Right kidney (tissue), 9 donors: Measurements from ENCODE around the gene PRKCD.

Source experiments
- DNase-seq: peaks from one replicate; pipeline ENCODE4 v3.0.0-alpha.2; 2016
- long read RNA-seq, 8 donors: transcript quantifications; one replicate each; lab custom pipeline, GENCODE V29; 2026

The PRKCD gene
- long read RNA-seq, donor 1, partial matches to known transcripts = 0 of 4 reads
- long read RNA-seq, donor 1, other reads (novel, unspliced or antisense) = 0 of 4 reads
- long read RNA-seq, donor 2, partial matches to known transcripts = 0 of 3 reads
- long read RNA-seq, donor 2, other reads (novel, unspliced or antisense) = 0 of 3 reads
- long read RNA-seq, donor 3, partial matches to known transcripts = 0 of 2 reads
- long read RNA-seq, donor 3, other reads (novel, unspliced or antisense) = 0 of 2 reads
- long read RNA-seq, donor 4, partial matches to known transcripts = 0 of 3 reads
- long read RNA-seq, donor 4, other reads (novel, unspliced or antisense) = 0 of 3 reads
- long read RNA-seq, donor 5, transcript PRKCD-202 (18 exons, 2,810 nt) = major isoform, 6 of 7 reads
- long read RNA-seq, donor 5, partial matches to known transcripts = 0 of 7 reads
- long read RNA-seq, donor 5, other reads (novel, unspliced or antisense) = 0 of 7 reads
- long read RNA-seq, donor 6, partial matches to known transcripts = 10 of 12 reads
- long read RNA-seq, donor 6, other reads (novel, unspliced or antisense) = 0 of 12 reads
- long read RNA-seq, donor 7, partial matches to known transcripts = 0 of 3 reads
- long read RNA-seq, donor 7, other reads (novel, unspliced or antisense) = 0 of 3 reads
- long read RNA-seq, donor 8, partial matches to known transcripts = 0 of 2 reads
- long read RNA-seq, donor 8, other reads (novel, unspliced or antisense) = 0 of 2 reads

DNA sequence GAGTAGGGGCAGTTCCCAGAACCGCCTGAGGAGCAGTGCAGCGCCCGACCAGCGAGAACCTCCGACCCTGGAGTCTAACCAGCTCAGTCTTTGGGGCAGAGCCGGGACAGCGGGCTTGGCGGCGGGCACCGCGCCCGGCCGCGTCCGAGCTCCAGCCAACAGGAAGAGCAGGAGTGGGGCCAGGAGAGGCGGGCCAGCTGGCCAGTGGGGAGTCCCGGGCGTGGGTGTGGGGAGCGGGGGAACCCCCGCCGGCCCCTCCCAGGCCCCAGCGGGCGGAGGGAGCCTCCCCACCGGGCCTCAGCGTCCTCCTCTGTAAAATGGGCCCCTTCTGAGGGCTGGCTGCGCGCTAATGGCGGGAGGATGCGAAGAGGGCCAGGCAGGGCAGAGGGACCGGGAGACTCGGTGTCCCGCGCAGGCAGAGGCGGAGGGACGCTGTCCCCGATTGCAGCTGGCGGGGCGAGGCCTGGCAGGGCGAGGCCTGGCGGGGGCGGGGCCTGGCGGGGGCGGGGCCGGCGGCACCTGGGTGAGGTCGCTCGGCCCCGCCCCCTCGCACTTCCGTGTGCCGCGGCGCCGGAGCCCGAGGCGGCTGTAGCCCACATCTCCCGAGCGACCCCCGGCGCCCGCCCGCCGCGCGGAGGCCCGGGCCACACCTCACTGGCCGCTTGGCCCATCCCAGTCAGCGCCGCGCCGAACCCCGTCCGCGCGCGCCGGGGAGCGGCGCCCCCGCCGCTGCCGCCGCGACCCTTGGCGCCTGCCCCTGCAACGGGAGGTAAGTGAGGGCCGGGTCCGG is at the start of gene PRKCD:
TSS of gene PRKCD (plus strand) at position 550 of the 790 bp plus-strand sequence. CDS start 17,214 bp downstream, outside the sequence.
- DNase-seq = peak; percentile 68

DNA sequence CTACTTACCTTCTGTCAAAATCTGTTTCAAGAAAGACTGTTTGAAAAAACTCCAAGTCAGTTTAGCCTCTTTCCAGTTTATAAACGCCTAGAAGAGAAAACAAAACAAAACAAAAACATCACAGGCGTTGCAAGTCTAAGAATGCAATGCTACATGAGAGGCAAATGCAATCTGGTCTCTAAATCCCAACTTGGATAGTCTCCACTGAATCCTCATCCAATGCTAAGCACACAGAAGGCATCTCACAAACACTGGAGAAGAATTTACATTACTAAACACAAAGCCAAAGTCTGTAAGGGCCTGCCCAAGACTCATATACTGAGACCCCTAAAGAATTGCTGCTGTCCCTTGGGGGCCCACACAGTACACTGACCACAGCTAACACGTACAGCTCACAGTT is 49.2 kb upstream of the PRKCD start:
- no peak for DNase-seq

- no peak for DNase-seq
These were observed 47.6 kb upstream of the PRKCD start for GRCh38 chr3:53113293-53114010.

- DNase-seq = peak; percentile 68
These were observed 47.0 kb upstream of the PRKCD start for GRCh38 chr3:53114011-53114400.

DNA sequence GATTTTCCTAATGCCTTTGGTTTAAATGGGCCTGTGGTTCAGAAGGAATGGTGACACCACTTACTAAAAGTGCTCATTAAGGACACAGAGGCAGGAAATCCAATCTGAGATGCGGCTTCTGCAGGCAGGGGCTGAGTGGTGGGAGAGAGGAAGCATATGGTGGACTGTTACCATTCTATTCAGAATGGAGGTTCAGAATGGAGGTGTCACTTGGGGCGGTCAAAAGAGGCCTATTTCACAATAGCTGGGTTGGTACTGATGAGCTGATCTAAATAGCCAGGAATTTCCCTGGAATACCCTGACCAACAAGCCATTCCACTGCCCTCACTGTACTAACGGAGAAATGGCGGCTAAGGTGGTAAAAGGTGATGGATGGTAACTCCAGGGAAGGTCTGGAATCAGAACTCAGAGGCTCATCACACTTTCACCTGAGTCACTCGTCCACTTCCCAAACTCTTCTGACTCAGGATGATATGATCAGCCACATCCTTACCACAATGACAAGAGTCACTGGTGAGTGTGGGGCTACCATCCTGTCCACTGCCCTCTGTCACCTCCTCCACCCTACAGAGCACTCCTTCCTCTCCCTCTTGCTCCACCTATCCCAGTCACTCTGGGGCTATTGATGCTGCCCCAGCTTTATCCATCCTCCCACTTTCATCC is 46.5 kb upstream of the PRKCD start:
- no peak for DNase-seq

GRCh38 chr3:53116956-53117355 is 44.1 kb upstream of the PRKCD start:
- no peak for DNase-seq

GRCh38 chr3:53120336-53120735 is 40.7 kb upstream of the PRKCD start:
- DNase-seq = no peak

DNA sequence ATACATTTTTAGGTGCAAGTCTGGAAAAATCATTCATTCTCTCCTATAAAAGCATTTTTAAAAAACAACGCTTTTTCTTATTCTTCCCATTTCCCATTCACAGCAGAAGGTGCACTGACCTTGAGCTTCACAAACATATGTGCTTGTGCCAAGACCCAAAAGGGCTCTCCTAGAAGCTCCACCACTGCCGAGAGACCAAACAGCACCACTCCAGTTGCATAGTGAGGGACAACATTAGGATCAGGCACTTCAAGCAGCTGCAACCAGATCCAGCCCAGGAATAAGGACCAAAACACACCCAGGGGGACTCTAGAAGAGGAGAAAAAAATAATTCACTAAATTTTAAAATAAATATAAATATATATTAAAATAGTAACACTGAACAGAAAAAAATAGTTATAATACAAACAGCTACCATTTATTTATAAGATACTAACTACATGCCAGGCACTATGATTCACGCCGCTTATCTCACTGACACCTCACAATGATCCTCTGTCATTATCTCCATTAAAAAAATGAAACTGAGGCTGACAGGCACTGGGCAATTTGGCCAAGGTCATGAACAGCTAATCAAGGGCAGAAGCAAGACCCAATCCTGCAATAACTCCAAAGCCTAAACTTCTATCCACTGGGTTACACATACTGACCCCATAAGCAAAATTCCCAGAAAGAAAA is 38.6 kb upstream of the PRKCD start:
- no peak for DNase-seq

DNA sequence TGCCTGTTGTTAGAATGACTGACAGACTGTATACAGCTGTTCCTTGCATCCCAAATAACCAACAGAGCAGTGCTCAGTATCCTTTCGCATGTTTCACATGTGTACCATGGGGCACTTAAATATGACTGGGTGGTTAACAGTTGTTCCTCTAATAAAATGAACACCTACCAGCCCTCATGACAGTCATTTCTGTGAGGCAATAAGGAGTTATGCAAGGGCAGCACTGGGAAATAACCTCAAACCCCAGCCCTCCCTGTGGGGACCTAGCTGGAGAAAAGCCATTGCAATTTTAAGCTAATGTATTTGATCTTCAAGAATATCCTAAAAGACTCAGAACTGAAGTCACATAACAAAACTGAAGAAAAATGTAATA is 38.1 kb upstream of the PRKCD start:
- DNase-seq = no peak

DNA sequence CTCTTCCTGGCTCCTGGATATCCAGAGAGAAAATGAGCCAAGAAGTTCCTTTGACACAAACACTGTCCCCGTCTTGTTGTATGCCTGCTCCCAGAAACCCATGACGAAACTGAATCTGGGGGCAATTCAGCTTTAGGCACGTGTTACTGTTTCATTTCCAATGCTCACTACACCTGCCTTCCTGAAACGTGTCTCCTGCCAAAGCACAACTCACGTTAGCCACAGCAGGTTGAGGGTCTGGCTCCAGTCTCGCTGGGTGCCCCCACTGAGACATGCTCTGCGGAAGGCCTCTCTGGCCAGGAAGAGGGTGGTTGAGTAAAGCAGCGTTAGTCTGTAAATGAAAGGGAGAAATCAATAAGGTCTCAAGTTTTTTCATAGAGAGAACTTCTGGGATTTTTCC is 37.5 kb upstream of the PRKCD start:
- no peak for DNase-seq

- no peak for DNase-seq
These were observed 37.1 kb upstream of the PRKCD start for GRCh38 chr3:53123953-53124352.

GRCh38 chr3:53126601-53127000 is 34.4 kb upstream of the PRKCD start:
- DNase-seq = no peak

GRCh38 chr3:53129344-53129743 is 31.7 kb upstream of the PRKCD start:
- DNase-seq = no peak

DNA sequence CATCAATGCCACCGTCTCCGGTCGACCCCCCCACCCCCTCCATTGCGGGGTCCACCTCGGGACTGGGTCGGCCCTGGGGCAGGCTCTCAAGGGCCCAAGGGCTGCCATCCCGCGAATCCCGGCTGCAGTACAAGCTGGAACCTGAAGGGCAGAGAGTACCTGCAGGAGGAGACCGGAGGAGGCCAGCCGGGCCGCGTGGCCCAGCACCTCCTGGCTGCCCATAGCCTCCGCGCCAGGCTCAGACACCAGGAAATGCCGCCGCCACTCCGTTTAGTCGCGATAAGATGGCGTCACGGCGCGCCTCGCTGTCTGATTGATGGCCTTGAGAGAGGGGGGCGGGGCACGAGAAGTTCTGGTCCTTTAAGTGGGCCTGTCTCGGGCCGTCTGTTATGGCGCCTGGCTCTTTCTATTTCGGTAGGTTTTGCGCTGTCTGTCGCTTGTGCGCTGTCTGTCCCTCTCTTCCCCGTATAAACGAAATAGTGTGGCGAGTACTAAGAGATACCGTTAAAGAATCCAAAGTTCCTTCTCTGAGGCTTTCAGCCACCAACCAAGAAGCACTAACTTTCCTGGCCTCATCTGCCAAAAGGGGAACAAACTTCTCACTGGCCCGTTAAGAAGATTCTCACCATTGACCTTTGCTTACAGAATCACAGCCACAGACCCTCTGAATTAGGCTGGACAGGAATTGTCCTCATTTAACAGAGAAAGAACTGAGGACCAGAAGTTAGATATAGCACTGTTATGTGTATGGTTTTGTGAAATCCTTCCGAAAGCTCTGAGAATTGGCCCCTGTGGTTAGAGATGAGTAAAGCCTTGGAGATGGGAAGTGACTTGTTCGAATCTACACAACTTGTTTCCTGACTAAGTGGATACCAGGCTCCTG is 30.6 kb upstream of the PRKCD start, which contains the start of gene RFT1:
TSS of gene RFT1 (minus strand) at position 257 of the 883 bp plus-strand sequence. CDS start at position 222, 35 bp downstream.
- peak; percentile 93 for DNase-seq

- DNase-seq = no peak
These were observed 29.9 kb upstream of the PRKCD start for GRCh38 chr3:53131096-53131495.

DNA sequence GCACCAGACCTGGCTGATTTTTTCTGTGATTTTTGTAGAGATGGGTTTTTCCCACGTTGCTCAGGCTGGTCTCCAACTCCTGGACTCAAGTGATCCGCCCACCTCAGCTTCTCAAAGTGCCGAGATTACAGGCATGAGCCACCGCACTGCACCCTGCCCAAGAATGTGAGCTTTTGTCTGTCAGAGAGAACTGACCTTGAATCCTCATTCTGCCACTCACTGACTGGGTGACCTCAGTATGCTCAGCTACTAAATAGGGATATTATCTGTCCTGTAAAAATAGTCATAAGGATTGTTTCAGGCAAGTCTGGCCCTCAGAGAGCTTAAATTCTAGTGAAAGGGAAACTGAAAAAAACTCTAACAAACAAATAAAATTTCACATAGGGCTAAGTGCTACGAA is 28.7 kb upstream of the PRKCD start:
- DNase-seq = no peak

DNA sequence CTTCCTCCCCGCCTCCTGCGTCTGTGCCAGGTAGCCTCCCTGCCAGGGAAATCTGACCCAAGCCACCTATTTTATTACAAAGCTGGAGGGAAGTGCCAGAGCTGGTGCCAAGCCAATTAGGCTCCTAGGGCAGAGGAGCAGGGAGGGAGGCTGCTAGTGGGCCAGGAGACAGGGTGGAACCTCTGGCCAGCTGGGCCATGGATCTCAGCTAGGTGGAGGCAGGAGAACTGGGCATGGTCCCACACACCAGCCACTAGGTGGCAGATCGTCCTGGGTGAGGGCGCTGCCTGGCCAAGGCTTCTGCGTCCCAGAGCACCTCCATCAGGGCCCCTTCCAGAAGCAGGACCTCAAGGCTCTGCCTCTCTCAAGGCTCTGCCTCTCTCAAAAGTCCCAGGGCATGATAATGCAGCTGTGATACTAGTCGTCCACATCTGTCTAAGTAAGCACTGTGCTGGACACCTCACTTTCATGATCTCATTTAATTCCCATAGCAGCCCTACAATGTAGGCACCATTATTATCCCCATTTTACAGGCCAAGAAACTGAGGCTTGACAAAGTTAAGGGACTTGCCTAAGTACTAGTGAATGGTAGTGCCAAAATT is 26.3 kb upstream of the PRKCD start:
- peak; percentile 49 for DNase-seq

DNA sequence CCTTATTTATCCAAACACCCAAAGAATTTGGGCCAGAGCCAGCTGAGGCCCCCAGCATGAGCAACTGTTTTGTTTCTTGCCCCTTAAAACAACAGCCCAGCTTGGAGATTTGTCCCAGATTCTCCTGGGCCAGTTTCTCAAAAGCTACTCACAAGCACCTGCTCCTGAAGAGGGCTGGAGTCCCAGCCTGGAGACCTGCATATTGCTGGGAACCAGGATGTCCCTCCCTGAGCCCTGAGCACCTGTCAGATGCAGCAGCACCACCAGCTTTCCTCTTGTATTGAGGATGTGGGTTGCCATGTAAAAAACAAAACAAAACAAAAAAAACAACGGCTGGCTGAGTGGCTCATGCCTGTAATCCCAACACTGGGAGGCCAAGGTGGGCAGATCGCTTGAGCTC is 23.8 kb upstream of the PRKCD start:
- no peak for DNase-seq

- DNase-seq = no peak
These were observed 23.1 kb upstream of the PRKCD start for GRCh38 chr3:53137835-53138446.
